ENCODE results near the gene CACNA1S. TPM values are rescaled to one million over a fixed set of nuclear protein-coding genes. Genes with fewer than 3 reads are reported as not detected.

The CACNA1S gene
- total and polyA plus RNA-seq, 2 of the 8 experiments (the other 6 are each of a cell fraction or from before 2014, with no cell fraction given), result 0.06 TPM; not detected in 1

DNA sequence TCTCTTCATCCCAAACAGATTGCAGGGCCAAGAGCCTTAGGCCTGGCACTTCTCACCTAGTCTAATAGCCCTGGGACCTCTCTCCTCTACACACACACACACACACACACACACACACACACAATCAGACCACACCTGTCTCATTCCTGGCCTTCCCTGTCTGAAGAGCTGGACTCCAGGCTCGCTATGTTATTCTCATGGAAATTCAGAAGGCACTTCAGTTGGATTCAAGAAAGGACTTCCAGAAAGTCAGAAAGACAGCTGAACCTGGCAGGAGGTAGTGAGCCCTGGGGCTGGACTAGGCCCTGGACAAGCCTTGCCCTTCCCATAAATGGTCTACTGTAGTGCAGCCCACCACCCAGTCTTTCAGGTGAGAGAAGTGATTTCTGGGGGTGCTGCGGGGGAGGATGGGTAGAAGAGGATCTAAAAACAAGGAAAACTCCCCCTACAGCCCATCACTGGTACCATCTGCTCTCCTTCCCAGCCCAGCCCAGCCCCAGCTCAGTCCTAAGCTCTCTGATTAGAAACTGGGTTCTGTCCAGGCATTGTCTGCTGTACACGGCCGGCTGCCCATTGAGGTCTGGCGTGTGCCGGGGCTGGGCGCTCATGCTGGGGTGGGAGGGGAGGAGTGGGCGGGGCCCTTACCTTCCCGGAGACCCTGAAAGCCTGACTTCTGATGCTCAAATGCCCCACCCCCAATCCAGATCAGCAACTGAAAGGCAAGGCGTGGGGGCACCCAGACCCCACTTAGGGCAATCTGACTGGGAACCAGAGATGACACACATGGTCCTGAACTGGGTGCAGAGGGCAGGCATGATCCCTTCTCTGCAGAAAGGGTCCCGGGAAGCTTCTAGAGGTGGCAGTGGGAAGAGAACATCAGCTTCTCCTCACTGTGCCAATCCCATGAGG, 91.3 kb downstream of the CACNA1S start:
- Histone ChIP-seq H3K27me3 (replicated peaks in 1 of 4; ENCODE audit: control insufficient read depth in 3 of 4, extremely low read depth in 1 of 4, insufficient read depth in 3 of 4, low read length in 3 of 4) (peaks cover 0 to 5% (median under 1%) of the 10 kb centered on the region in 4 experiments; a peak in 2 of 7 replicates), H4K8ac (ENCODE audit: extremely low read depth, insufficient read depth, low read length) (no peak overlapping the region), H4K5ac (ENCODE audit: insufficient read length, low read depth, low read length) (peak overlapping the region; percentile 41), H3K4me3 (ENCODE audit: extremely low read depth in 1 of 4, insufficient read depth in 2 of 4, low read depth in 3 of 4, low read length in 4 of 4) (peak overlapping the region in 1 of 4 experiments; percentile 84; a peak in 2 of 8 replicates), H3K14ac (ENCODE audit: insufficient read length) (no peak overlapping the region), H3K36me3 (ENCODE audit: control insufficient read depth in 2 of 4, insufficient read depth in 4 of 4, low read length in 3 of 4) (no peaks in the 10 kb centered on the region), H3K18ac (ENCODE audit: extremely low read depth, low read length) (peak overlapping the region; percentile 78), H3K4me1 (replicated peaks in 1 of 4; ENCODE audit: control insufficient read depth in 3 of 4, insufficient read depth in 4 of 4, low read length in 3 of 4) (peaks cover 22 to 57% (median 39%) of the 10 kb centered on the region in 4 experiments), H4K91ac (replicated peaks; ENCODE audit: insufficient read length, low read length) (peak overlapping the region; percentile 67), H3K27ac (ENCODE audit: low read depth, low read length) (no peak overlapping the region), H3K56ac (replicated peaks; ENCODE audit: insufficient read length, low read depth, low read length) (no peak overlapping the region), H3K79me2 (ENCODE audit: control insufficient read depth in 1 of 2, insufficient read depth in 2 of 2, low read length in 2 of 2) (peaks cover 0 to 32% of the 10 kb centered on the region in 2 experiments; a peak in 3 of 4 replicates), H3K9ac (replicated peaks in 1 of 4; ENCODE audit: extremely low read depth in 1 of 4, low read depth in 3 of 4, low read length in 3 of 4) (no peak overlapping the region), H2BK12ac (ENCODE audit: low read depth, low read length) (peak overlapping the region; percentile 60; the same call in 1 of the 2 replicates), H2AFZ (ENCODE audit: low read length) (no peak overlapping the region), H3K9me3 (ENCODE audit: insufficient read depth in 2 of 2, low read depth in 1 of 2, low read length in 1 of 2) (no peaks in the 10 kb centered on the region), H2BK120ac (replicated peaks; ENCODE audit: low read depth, low read length) (peak overlapping the region; percentile 16), H3K23me2 (ENCODE audit: low read depth, low read length) (peaks cover 18% of the 10 kb centered on the region; the same call in 1 of the 2 replicates), H4K20me1 (replicated peaks in 1 of 2; ENCODE audit: control insufficient read depth in 1 of 2, insufficient read depth in 2 of 2, low read length in 2 of 2) (peaks cover 0 to 5% of the 10 kb centered on the region in 2 experiments), H2BK15ac (ENCODE audit: low read length) (peak overlapping the region; percentile 92; the same call in 1 of the 2 replicates), H2BK20ac (ENCODE audit: low read length) (peak overlapping the region; percentile 93), H3K23ac (ENCODE audit: insufficient read length) (no peak overlapping the region), H3K79me1 (ENCODE audit: low read depth, low read length) (peaks cover 11% of the 10 kb centered on the region), H3K4me2 (ENCODE audit: insufficient read depth in 1 of 2, low read depth in 2 of 2, low read length in 2 of 2) (peak overlapping the region; percentile 74 to 90), H3K4ac (replicated peaks; ENCODE audit: insufficient read length, low read depth, low read length) (no peak overlapping the region), H2BK5ac (ENCODE audit: low read depth, low read length) (peak overlapping the region; percentile 60; the same call in 1 of the 2 replicates), H2AK5ac (ENCODE audit: low read depth, low read length) (no peak overlapping the region; the same call in 1 of the 2 replicates)
- WGBS, 2 experiments (ENCODE audit: extremely low coverage in 1 of 2, insufficient coverage in 1 of 2, insufficient read length in 1 of 2, insufficient replicate concordance in 2 of 2, low coverage in 1 of 2, low lambda C conversion rate in 2 of 2, missing lambda C conversion rate in 1 of 2), result 38% methylated on average over 6 of the region's 11 CpGs; no CpG with 5 or more reads in 1 of the 2 experiments
- TF ChIP-seq EGR1 (IDR thresholded peaks at IDR 0.05; ENCODE audit: borderline replicate concordance, low read depth, low read length), result peak; percentile 42; the same call in 1 of the 2 replicates
- TF ChIP-seq, protein P1, sequence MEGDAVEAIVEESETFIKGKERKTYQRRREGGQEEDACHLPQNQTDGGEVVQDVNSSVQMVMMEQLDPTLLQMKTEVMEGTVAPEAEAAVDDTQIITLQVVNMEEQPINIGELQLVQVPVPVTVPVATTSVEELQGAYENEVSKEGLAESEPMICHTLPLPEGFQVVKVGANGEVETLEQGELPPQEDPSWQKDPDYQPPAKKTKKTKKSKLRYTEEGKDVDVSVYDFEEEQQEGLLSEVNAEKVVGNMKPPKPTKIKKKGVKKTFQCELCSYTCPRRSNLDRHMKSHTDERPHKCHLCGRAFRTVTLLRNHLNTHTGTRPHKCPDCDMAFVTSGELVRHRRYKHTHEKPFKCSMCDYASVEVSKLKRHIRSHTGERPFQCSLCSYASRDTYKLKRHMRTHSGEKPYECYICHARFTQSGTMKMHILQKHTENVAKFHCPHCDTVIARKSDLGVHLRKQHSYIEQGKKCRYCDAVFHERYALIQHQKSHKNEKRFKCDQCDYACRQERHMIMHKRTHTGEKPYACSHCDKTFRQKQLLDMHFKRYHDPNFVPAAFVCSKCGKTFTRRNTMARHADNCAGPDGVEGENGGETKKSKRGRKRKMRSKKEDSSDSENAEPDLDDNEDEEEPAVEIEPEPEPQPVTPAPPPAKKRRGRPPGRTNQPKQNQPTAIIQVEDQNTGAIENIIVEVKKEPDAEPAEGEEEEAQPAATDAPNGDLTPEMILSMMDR (IDR thresholded peaks at IDR 0.05; ENCODE audit: control extremely low read depth in 1 of 3, insufficient read depth in 1 of 3, low read depth in 1 of 3, low read length in 3 of 3), result peak; percentile 45 to 57 (median 48)
- no peak for TF ChIP-seq SP1 (IDR thresholded peaks at IDR 0.05; ENCODE audit: low read depth, low read length)
- peak; percentile 35; the same call in 1 of the 2 replicates for TF ChIP-seq KDM1A (IDR thresholded peaks at IDR 0.05; ENCODE audit: borderline replicate concordance, low read length)
- no peak for TF ChIP-seq NRF1 (IDR thresholded peaks at IDR 0.05; ENCODE audit: low read depth, low read length)
- no peak for TF ChIP-seq KDM5A (IDR thresholded peaks at IDR 0.05; ENCODE audit: low read length)
- peak in 1 of 2 experiments; percentile 13; a peak in 1 of 4 replicates for TF ChIP-seq RAD21 (IDR thresholded peaks at IDR 0.05 in 1 of 2, conservative IDR thresholded peaks at IDR 0.05 in 1 of 2; ENCODE audit: low read depth in 2 of 2, low read length in 2 of 2)
- FAIRE-seq (no peak), DNase-seq (ENCODE audit: low read depth in 1 of 2, low spot score in 2 of 2) (peak in 1 of 2 experiments; percentile 66)
- CTCF ChIA-PET (ENCODE audit: partially characterized antibody), result interaction anchor here (0.5 to 23.5 kb wide), 28 partner anchors 9 to 1607 kb away, joined by 3 to 532 read pairs (median 4); no protein-coding TSS in a partner anchor
- POLR2A ChIA-PET (ENCODE audit: partially characterized antibody), result interaction anchor here (0.9 to 6.8 kb wide), 9 partner anchors 9 to 128 kb away, joined by 3 to 41 read pairs (median 3); partner anchors contain the start of gene INAVA

All from H1 (cell line).